ENCODE data around the gene MFN1.
A peak's percentile ranks its signal among the peaks of the same experiment; 100 is the strongest.

MFN1 gene

DNA sequence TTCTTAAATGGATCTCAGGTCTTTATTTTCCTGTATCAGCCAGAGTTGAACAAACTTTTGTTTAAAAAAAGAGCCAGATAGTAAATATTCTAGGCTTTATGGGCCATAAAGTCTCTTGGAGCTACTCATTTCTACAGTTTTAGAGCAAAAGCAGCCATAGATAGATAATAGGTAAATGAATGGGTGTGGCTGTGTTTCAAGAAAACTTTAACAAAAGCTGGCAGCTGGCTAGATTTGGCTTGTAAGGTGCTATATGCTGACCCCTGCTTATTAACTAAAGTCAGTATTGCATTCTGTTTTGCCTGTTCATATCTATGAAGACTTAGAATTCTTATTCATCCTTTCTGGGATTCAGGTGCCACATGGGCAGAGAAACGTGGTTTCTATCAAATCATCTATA, 29.0 kb downstream of the MFN1 start:
- no peak overlapping the region for H2AFZ ChIP-seq (ENCODE audit: low read length)
- H3K4me2 ChIP-seq (ENCODE audit: low read depth, low read length): no peak overlapping the region
- H4K20me1 ChIP-seq (ENCODE audit: insufficient read depth, low read length): no peaks in the 10 kb centered on the region
- no peaks in the 10 kb centered on the region for H3K4me1 ChIP-seq (ENCODE audit: low read length)
- 0 out of 2 replicates have a peak, but pooled peaks cover 12% of the 10 kb centered on the region for H3K36me3 ChIP-seq (replicated peaks; ENCODE audit: insufficient read depth, low read length)
- H3K9me3 ChIP-seq (replicated peaks; ENCODE audit: insufficient read depth, low read length): no peaks in the 10 kb centered on the region
- H3K79me2 ChIP-seq (ENCODE audit: low read length): no peaks in the 10 kb centered on the region
- no peak overlapping the region for H3K27ac ChIP-seq (ENCODE audit: low read length)
- DNase-seq: no peak
- TF ChIP-seq EZH2phosphoT487 (IDR thresholded peaks at IDR 0.05; ENCODE audit: low read length) (no peak), CTCF (IDR thresholded peaks at IDR 0.05; ENCODE audit: low read length) (no peak), EZH2 (optimal IDR thresholded peaks at IDR 0.05; ENCODE audit: low read depth, low read length) (no peak)
- H3F3A ChIP-seq (ENCODE audit: insufficient read depth, low read length): no peaks in the 10 kb centered on the region
- H3K4me3 ChIP-seq (ENCODE audit: low read length): no peak overlapping the region
- H3K9ac ChIP-seq (ENCODE audit: low read length): no peak overlapping the region
- no peaks in the 10 kb centered on the region for H3K9me2 ChIP-seq (replicated peaks; ENCODE audit: insufficient read depth, low read length)
- no peaks in the 10 kb centered on the region for H3K27me3 ChIP-seq (replicated peaks; ENCODE audit: insufficient read depth, low read length)

DNA sequence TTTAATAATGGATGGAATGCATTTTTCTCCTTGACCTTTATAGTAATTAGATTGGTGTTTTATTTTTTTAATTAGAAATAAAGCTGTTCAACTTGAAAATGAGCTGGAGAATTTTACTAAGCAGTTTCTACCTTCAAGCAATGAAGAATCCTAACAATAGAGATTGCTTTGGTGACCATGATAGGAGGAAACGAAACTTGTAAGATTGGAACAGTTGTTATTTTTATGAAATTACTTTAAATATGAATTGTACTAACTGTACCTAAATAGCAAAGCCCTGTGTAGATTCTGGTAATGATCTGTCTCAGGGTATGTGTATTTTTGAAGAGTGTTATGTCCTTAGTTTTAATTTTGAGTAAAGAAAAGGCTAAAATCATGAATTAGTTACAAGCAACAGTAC, 44.4 kb downstream of the MFN1 start:
- H3K4me3 ChIP-seq (ENCODE audit: low read length): peak overlapping the region; percentile 8; the same call in 1 of the 2 replicates
- H3K4me2 ChIP-seq (ENCODE audit: low read depth, low read length): peak overlapping the region; percentile 20
- no peak overlapping the region for H3K9ac ChIP-seq (ENCODE audit: low read length)
- H3K27ac ChIP-seq (ENCODE audit: low read length): peak overlapping the region; percentile 22; the same call in 1 of the 2 replicates
- DNase-seq: no peak
- H4K20me1 ChIP-seq (ENCODE audit: insufficient read depth, low read length): no peaks in the 10 kb centered on the region
- no peaks in the 10 kb centered on the region for H3K9me3 ChIP-seq (replicated peaks; ENCODE audit: insufficient read depth, low read length)
- no peaks in the 10 kb centered on the region; the same call in 1 of the 2 replicates for H3K36me3 ChIP-seq (replicated peaks; ENCODE audit: insufficient read depth, low read length)
- peak overlapping the region; percentile 8; the same call in 1 of the 2 replicates for H2AFZ ChIP-seq (ENCODE audit: low read length)
- no peaks in the 10 kb centered on the region for H3K27me3 ChIP-seq (replicated peaks; ENCODE audit: insufficient read depth, low read length)
- TF ChIP-seq EZH2 (optimal IDR thresholded peaks at IDR 0.05; ENCODE audit: low read depth, low read length) (no peak), CTCF (IDR thresholded peaks at IDR 0.05; ENCODE audit: low read length) (no peak), EZH2phosphoT487 (IDR thresholded peaks at IDR 0.05; ENCODE audit: low read length) (no peak)
- H3F3A ChIP-seq (ENCODE audit: insufficient read depth, low read length): no peaks in the 10 kb centered on the region
- peaks cover 15% of the 10 kb centered on the region for H3K4me1 ChIP-seq (ENCODE audit: low read length)
- H3K79me2 ChIP-seq (ENCODE audit: low read length): no peaks in the 10 kb centered on the region
- H3K9me2 ChIP-seq (replicated peaks; ENCODE audit: insufficient read depth, low read length): no peaks in the 10 kb centered on the region

- Histone ChIP-seq H3K9ac (ENCODE audit: low read length) (no peak overlapping the region), H3K9me2 (replicated peaks; ENCODE audit: insufficient read depth, low read length) (no peaks in the 10 kb centered on the region), H3K9me3 (replicated peaks; ENCODE audit: insufficient read depth, low read length) (no peaks in the 10 kb centered on the region), H3K4me1 (ENCODE audit: low read length) (peaks cover 18% of the 10 kb centered on the region), H3F3A (ENCODE audit: insufficient read depth, low read length) (peaks cover 4% of the 10 kb centered on the region), H3K27me3 (replicated peaks; ENCODE audit: insufficient read depth, low read length) (no peaks in the 10 kb centered on the region), H3K27ac (ENCODE audit: low read length) (no peak overlapping the region), H3K4me2 (ENCODE audit: low read depth, low read length) (no peak overlapping the region), H3K36me3 (replicated peaks; ENCODE audit: insufficient read depth, low read length) (no peaks in the 10 kb centered on the region), H4K20me1 (ENCODE audit: insufficient read depth, low read length) (no peaks in the 10 kb centered on the region), H3K79me2 (ENCODE audit: low read length) (no peaks in the 10 kb centered on the region), H3K4me3 (ENCODE audit: low read length) (no peak overlapping the region), H2AFZ (ENCODE audit: low read length) (no peak overlapping the region)
- no peak for DNase-seq
- TF ChIP-seq EZH2 (optimal IDR thresholded peaks at IDR 0.05; ENCODE audit: low read depth, low read length) (no peak), EZH2phosphoT487 (IDR thresholded peaks at IDR 0.05; ENCODE audit: low read length) (no peak), CTCF (IDR thresholded peaks at IDR 0.05; ENCODE audit: low read length) (no peak)
Observed at GRCh38 chr3:179398574-179399231, 51.2 kb downstream of the MFN1 start.
